ENCODE data around the gene LIPK. TPM values are rescaled to one million over a fixed set of nuclear protein-coding genes. Genes with fewer than 3 reads are reported as not detected.

LIPK gene
- total RNA-seq, 1 donor from 2014 or later: not detected

- Mint-ChIP-seq H3K36me3 (no peaks in the 10 kb centered on the region), H3K27ac (no peak overlapping the region), H3K9me3 (no peaks in the 10 kb centered on the region), H3K4me3 (no peak overlapping the region), H3K4me1 (peaks cover 5% of the 10 kb centered on the region), H3K27me3 (ENCODE audit: low read depth) (no peaks in the 10 kb centered on the region)
- no peak for TF ChIP-seq CTCF (IDR thresholded peaks at IDR 0.05; ENCODE audit: unreplicated experiment)
- no peak for DNase-seq (ENCODE audit: low spot score in 2 of 2, unreplicated experiment in 2 of 2)
Measured at GRCh38 chr10:88764110-88764509, 58.1 kb downstream of the LIPK start.

- no peaks in the 10 kb centered on the region for H3K27me3 Mint-ChIP-seq (ENCODE audit: low read depth)
- H3K36me3 Mint-ChIP-seq: no peaks in the 10 kb centered on the region
- TF ChIP-seq CTCF (IDR thresholded peaks at IDR 0.05; ENCODE audit: unreplicated experiment): no peak
- no peak for DNase-seq (ENCODE audit: low spot score in 2 of 2, unreplicated experiment in 2 of 2)
- no peak overlapping the region for H3K4me3 Mint-ChIP-seq
- H3K9me3 Mint-ChIP-seq: no peaks in the 10 kb centered on the region
- H3K27ac Mint-ChIP-seq: no peak overlapping the region
- peaks cover 5% of the 10 kb centered on the region for H3K4me1 Mint-ChIP-seq
Measured at GRCh38 chr10:88765816-88766215, 59.8 kb downstream of the LIPK start.

GRCh38 chr10:88769384-88769783, 63.3 kb downstream of the LIPK start:
- no peaks in the 10 kb centered on the region for H3K27me3 Mint-ChIP-seq (ENCODE audit: low read depth)
- no peak for DNase-seq (ENCODE audit: low spot score in 2 of 2, unreplicated experiment in 2 of 2)
- H3K36me3 Mint-ChIP-seq: peaks cover 2% of the 10 kb centered on the region
- peaks cover 14% of the 10 kb centered on the region for H3K9me3 Mint-ChIP-seq
- no peak for TF ChIP-seq CTCF (IDR thresholded peaks at IDR 0.05; ENCODE audit: unreplicated experiment)
- no peaks in the 10 kb centered on the region for H3K4me1 Mint-ChIP-seq
- no peak overlapping the region for H3K4me3 Mint-ChIP-seq
- no peak overlapping the region for H3K27ac Mint-ChIP-seq

- DNase-seq (ENCODE audit: low spot score in 2 of 2, unreplicated experiment in 2 of 2): no peak
- H3K4me1 Mint-ChIP-seq: no peaks in the 10 kb centered on the region
- H3K4me3 Mint-ChIP-seq: no peak overlapping the region
- no peaks in the 10 kb centered on the region for H3K9me3 Mint-ChIP-seq
- H3K27me3 Mint-ChIP-seq (ENCODE audit: low read depth): peaks cover 21% of the 10 kb centered on the region
- no peak overlapping the region for H3K27ac Mint-ChIP-seq
- no peaks in the 10 kb centered on the region for H3K36me3 Mint-ChIP-seq
- no peak for TF ChIP-seq CTCF (IDR thresholded peaks at IDR 0.05; ENCODE audit: unreplicated experiment)
Measured at GRCh38 chr10:88781206-88781605, 75.2 kb downstream of the LIPK start.

GRCh38 chr10:88782222-88782621, 76.2 kb downstream of the LIPK start:
- no peaks in the 10 kb centered on the region for H3K4me1 Mint-ChIP-seq
- no peaks in the 10 kb centered on the region for H3K36me3 Mint-ChIP-seq
- H3K4me3 Mint-ChIP-seq: no peak overlapping the region
- H3K9me3 Mint-ChIP-seq: no peaks in the 10 kb centered on the region
- H3K27me3 Mint-ChIP-seq (ENCODE audit: low read depth): peaks cover 14% of the 10 kb centered on the region
- no peak for DNase-seq (ENCODE audit: low spot score in 2 of 2, unreplicated experiment in 2 of 2)
- no peak for TF ChIP-seq CTCF (IDR thresholded peaks at IDR 0.05; ENCODE audit: unreplicated experiment)
- H3K27ac Mint-ChIP-seq: no peak overlapping the region

- Mint-ChIP-seq H3K9me3 (no peaks in the 10 kb centered on the region), H3K36me3 (no peaks in the 10 kb centered on the region), H3K27me3 (ENCODE audit: low read depth) (peaks cover 7% of the 10 kb centered on the region), H3K4me1 (peaks cover 4% of the 10 kb centered on the region), H3K4me3 (no peak overlapping the region), H3K27ac (no peak overlapping the region)
- TF ChIP-seq CTCF (IDR thresholded peaks at IDR 0.05; ENCODE audit: unreplicated experiment): no peak
- no peak for DNase-seq (ENCODE audit: low spot score in 2 of 2, unreplicated experiment in 2 of 2)
Measured at GRCh38 chr10:88783724-88784123, 77.7 kb downstream of the LIPK start.
